Measurements from ENCODE around the gene TTLL11.

GRCh38 chr9:121999556-121999955, 93.6 kb downstream of the TTLL11 start:
- no peak for TF ChIP-seq CTCF (IDR thresholded peaks at IDR 0.05)
- no peak for TF ChIP-seq POLR2A (IDR thresholded peaks at IDR 0.05)

Measured in uterus (tissue), 2 donors.